Nucleus accumbens (tissue), 56 donors: ENCODE measurements around the gene MRRF.
A peak's percentile ranks its signal among the peaks of the same experiment; 100 is the strongest.

Experiments used
- DNase-seq, 56 donors: peaks; one replicate each; lab custom pipeline; 2025; lab: John Stamatoyannopoulos, UW

The MRRF gene

GRCh38 chr9:122227575-122227900 lies 37.1 kb upstream of the MRRF start:
- DNase-seq: no peak

DNA sequence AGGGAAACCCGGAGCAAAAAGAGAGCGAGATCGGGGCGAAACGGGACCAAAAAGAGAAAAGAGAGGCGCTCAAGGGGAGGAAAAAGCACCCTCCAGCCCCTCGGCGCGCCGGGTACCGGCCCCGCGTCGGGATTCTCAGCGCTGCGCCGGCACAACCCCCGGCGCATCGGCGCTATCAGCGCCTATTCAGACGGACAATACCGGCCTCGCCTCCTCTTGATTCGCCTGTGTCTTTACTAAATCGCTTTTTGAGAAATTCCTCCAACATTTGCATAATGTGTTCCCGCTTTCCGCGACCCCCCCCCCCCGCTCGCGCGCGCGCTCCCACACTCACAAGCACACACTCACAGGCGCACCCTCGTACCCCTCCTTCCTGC lies 36.5 kb upstream of the MRRF start:
- no peak for DNase-seq

GRCh38 chr9:122228568-122229484 lies 35.9 kb upstream of the MRRF start, which contains the start of gene LHX6:
LHX6 (minus strand) TSS chr9:122228957; CDS start chr9:122228740, 217 bp downstream.
- DNase-seq: peak in 2 of 56 donors; percentile 28 to 52

DNA sequence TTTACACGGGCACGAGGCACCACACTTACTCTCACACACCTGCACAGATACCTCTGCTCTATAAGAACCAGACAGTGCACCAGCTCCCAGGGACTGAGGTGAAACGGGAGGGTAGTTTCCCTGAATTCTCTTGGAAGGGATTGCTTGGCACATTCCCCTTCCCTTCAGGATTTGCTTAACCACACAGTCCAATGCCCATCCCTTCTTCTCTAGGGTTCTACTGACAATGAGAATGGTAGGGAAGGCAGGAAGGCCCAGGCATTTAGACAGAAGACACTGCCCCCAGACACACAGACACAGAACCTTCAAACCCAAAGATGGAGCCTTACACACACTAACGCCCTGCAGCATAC lies 35.2 kb upstream of the MRRF start:
- no peak for DNase-seq

DNA sequence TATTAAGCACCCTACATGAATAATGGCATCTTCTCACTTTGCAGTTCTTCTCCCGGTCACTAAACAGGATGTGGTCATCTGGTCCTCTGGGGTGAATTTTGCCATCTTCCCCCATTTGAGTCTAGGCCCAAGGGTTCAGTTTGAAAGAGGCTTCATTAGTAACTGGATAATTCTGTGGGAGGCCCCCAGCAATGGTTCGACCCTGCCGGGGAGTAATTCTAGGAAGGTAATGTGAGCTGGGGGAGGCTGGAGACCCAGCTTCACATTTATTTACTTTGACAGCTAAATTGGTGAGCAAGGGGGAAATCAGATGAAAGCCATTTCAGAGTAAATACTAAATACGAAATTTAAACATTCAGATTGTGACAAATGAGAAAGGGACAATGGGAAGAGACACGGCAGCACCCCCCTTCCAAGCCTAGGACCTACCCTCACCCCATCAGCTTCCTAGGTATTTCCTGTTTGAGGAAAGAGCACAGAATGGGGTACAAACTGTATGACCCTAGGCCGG lies 31.8 kb upstream of the MRRF start:
- DNase-seq: no peak

GRCh38 chr9:122234022-122234748 lies 30.5 kb upstream of the MRRF start:
- no peak for DNase-seq

GRCh38 chr9:122236681-122237080 lies 28.0 kb upstream of the MRRF start:
- DNase-seq: peak in 4 of 56 donors; percentile 5 to 50 (median 21)

- DNase-seq: peak in 6 of 56 donors; percentile 16 to 32 (median 26)
Measured at GRCh38 chr9:122239722-122240121, 25.0 kb upstream of the MRRF start.

DNA sequence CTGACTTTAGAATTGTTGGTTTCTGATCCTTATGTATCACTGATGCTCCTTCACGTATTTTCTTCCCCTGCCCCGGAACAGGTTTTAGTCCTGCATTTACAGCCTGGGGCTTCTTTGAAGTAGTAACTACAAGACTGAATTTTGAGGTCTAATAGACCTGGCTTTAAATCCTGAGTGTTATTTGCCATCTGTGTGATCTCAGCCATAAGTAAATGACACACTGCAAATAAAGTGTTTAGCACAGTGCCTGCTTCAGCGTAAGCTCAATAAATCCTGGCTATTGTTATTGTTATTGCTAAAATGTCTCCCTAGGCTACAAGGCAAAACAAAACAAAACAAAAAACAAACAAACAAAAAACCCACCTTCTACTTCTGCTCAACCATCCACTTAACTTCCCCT lies 20.3 kb upstream of the MRRF start:
- DNase-seq: no peak

DNA sequence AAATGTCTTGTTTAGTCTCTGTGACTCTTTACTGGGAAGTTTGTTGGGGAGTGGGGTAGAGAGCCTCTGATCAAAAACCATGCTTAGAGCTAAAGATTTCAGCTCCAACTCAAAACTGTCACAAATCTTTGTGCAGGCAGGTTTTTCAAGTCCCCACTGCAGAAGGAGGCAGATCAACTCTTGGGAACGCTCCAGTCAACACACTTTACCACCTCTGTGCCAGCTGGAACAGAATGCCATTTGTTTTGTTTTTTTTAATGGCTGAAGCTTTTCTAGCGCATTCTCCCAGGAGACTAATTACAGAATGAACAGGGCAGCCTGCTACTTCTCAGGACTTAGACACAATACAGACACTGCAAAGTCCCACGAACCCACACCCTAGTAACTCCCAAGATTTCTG lies 18.0 kb upstream of the MRRF start:
- no peak for DNase-seq

GRCh38 chr9:122248448-122248865 lies 16.2 kb upstream of the MRRF start:
- no peak for DNase-seq

GRCh38 chr9:122251351-122251750 lies 13.3 kb upstream of the MRRF start:
- DNase-seq: no peak

GRCh38 chr9:122252796-122253195 lies 11.9 kb upstream of the MRRF start:
- no peak for DNase-seq

GRCh38 chr9:122254761-122255160 lies 9.9 kb upstream of the MRRF start:
- no peak for DNase-seq

- no peak for DNase-seq
Measured at GRCh38 chr9:122256206-122256605, 8.5 kb upstream of the MRRF start.

DNA sequence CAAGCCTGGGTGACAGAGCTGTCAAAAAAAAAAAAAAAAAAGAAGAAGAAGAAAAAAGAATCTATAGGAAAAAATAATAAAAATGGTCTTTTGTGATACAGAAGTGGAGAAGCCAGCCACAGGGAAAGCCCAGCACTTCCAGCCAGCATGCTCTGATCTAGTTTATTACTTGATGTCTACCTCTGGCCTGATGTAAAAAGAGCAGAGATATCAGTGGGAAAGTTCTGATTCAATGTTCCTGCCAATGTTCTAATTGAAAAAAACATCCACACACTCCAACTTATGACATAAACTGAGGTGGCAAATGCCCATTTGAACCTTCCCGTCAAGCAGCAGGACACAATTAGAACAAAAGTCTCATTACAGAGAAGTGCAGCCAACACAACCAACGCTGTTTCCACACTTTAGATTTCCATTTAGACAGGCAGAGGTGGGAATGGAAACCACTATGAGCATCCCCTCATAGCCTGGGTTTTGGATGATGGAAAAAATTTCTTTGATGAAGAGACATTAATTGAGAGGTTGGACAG lies 5.7 kb upstream of the MRRF start:
- no peak for DNase-seq

DNA sequence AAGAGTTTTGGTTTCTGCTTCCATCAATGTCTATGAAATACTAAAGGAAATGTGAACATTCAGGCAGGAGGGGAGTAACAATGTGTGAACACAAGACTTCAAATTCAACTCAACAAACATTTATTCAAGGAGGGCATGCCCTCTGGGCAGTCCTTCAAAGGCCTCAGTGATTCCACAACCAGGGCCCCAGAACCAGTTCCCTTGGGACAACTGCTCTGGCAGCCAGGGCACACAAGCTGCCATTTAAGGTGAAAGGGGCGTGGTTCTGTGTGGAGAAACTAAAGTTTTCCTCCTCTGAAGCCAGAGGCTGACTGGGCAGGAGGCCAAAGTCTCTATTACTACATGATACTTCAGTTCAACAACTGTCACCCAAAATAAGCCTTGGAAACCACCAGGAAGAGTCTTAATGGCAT lies 3.2 kb upstream of the MRRF start:
- no peak for DNase-seq

DNA sequence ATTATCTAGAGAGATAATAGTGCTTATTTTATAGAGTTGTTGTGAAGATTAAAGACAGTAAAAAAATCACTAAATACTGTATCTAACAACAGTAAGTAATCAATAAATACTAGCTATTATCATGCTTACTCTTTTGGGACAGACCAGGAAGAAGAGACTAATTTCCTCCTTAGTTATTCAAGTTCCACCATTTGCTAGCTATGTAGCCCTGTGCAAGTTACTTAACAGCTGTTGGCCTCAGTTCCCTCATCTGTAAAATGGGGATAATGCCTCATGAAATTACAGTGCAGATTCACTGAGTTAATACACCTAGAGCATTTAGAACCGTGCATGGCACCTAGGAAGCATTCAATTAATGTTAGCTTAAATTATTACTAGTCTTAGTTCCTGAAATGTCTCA lies 2.6 kb upstream of the MRRF start:
- DNase-seq: no peak

DNA sequence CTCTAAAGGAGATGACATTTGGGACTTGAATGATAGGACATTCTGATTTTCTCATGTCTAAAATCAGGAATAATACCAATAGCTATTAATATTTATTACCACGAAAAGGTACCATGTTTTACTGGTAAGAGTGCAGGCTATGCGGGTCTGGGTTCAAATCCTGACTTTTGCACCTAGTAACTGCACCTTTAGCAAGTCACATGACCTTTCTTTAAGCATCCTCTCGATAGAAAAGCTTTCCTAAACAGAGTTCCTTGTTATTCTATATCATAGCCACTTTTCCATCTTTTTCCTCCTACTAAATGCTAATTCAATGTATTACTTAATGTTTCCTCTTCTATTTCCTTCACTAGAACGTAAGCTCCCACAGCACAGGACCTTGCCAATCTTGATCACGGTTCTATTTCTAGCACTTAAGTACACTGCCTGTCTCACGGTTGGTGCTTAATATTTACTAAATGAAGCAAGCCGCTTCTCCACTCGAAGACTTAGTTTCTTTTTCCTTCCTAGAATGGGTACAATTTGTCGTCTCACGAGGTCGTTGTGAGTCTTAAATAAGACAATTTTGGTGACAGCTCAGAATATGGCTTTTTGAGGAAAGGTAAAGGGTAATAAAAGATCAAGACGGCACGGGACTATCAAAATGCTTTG lies 858 bp upstream of the MRRF start:
- DNase-seq: no peak

DNA sequence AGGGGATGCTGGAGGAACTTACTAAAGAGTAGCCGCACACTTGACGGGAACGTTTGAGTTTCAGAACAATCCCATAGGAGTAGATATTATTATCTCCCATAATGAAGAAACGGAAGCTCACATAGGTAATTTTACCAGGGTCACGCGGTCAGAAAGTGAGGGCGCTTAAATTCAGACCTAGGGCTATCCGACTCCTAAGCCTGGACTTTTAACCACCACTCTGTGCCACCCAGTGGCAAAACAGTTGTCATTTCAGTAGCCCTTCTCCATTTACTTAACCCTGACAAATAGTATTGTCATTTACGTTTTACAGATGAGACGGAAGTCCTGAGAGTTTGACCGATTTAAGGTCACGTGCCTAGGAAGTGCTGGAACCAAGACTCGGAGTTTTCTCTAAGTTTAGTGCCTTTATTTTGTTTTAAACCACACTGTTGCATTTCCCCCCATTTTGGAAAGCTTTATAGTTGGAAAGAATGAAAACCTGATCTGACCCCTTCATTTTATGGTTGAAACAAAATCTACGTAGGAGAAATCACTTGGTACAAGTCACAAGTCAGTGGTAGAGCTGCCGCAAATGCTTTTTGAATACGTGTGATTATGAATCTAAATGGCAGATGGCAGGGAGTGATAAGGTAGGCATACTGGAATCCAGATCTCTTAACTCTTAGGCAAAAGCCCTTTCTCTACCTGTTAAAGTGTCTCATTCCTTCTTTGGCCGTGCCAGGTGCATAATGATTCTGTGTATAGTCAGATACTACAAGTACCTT lies 650 bp downstream of the MRRF start:
- DNase-seq: peak in 1 of 56 donors; percentile 38
